ENCODE results near the gene TIGD3. TPM values are rescaled to one million over a fixed set of nuclear protein-coding genes. Genes with fewer than 3 reads are reported as not detected.

Gene TIGD3
- total and polyA plus RNA-seq, 9 of the 15 experiments (the other 6 are each of a cell fraction or from before 2014, with no cell fraction given): 0.06 to 1.3 (median 0.56) TPM

GRCh38 chr11:65329944-65330403 is 24.6 kb upstream of the TIGD3 start (continued):
- TF ChIP-seq, protein P1, sequence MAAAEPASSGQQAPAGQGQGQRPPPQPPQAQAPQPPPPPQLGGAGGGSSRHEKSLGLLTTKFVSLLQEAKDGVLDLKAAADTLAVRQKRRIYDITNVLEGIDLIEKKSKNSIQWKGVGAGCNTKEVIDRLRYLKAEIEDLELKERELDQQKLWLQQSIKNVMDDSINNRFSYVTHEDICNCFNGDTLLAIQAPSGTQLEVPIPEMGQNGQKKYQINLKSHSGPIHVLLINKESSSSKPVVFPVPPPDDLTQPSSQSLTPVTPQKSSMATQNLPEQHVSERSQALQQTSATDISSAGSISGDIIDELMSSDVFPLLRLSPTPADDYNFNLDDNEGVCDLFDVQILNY (CRISPR knock-in tag; IDR thresholded peaks at IDR 0.05): no peak
- TF ChIP-seq UBTF (IDR thresholded peaks at IDR 0.05; ENCODE audit: borderline replicate concordance in 1 of 2, low read depth in 2 of 2, low read length in 2 of 2) (no peak), YBX1 (IDR thresholded peaks at IDR 0.05) (no peak), TCF15 (CRISPR knock-in tag; IDR thresholded peaks at IDR 0.05) (no peak), ZNF79 (CRISPR knock-in tag; IDR thresholded peaks at IDR 0.05; ENCODE audit: low read depth) (no peak), ZNF311 (CRISPR knock-in tag; IDR thresholded peaks at IDR 0.05) (no peak), ETV6 (IDR thresholded peaks at IDR 0.05; ENCODE audit: borderline replicate concordance in 1 of 2, low read depth in 2 of 2, low read length in 1 of 2) (no peak), ETV6 (CRISPR knock-in tag; IDR thresholded peaks at IDR 0.05; ENCODE audit: borderline replicate concordance) (no peak), SMARCE1 (IDR thresholded peaks at IDR 0.05) (no peak), OTX1 (CRISPR knock-in tag; IDR thresholded peaks at IDR 0.05) (no peak), CBX3 (IDR thresholded peaks at IDR 0.05; ENCODE audit: borderline replicate concordance in 1 of 2, low read length in 2 of 2) (no peak), KAT2B (IDR thresholded peaks at IDR 0.05; ENCODE audit: low read depth, low read length) (no peak), ZNF318 (IDR thresholded peaks at IDR 0.05; ENCODE audit: borderline replicate concordance in 1 of 2, low read depth in 1 of 2) (no peak), RBM25 (IDR thresholded peaks at IDR 0.05; ENCODE audit: low read depth, low read length, severe bottlenecking) (no peak), RFX7 (CRISPR knock-in tag; IDR thresholded peaks at IDR 0.05) (no peak)
